HG03139 (cell line): ENCODE measurements around the gene RELT.
A peak's percentile ranks its signal among the peaks of the same experiment; 100 is the strongest.

Source experiments
- ATAC-seq: cut with Tn5 transposase; IDR thresholded peaks from one replicate; pipeline ENCODE4 v1.9.1; 2021; ENCODE audit not compliant: unreplicated experiment

The RELT gene

DNA sequence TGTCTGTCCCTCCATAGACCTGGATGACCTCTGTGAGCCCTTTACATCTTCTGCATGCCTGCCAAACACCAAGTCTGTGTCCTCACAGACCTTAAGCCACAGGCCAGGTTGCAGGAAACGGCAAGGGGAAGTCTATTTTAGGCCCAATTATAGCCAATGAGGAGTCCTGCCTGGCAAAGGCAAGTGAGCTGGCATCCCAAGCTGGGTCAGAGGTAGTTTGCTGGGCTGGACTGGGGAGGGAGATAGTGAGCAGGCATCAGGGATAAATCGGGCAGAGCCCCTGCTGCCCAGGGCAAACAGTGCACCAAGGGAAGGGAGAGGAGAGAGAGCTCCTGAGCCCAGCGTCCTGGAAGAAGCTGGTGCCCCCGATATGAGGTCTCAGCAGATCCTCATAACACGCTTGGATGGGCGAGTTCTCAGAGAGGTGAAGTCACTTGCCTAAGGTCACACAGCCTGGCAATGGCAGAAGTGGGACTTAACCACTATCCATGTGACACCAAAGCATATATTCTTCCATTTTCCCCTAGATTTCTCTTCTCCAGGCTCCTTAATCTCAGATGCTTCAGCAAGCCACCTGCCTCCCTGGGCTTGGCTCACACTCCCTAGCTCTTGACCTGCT, 3.7 kb upstream of the RELT start:
- ATAC-seq: no peak

DNA sequence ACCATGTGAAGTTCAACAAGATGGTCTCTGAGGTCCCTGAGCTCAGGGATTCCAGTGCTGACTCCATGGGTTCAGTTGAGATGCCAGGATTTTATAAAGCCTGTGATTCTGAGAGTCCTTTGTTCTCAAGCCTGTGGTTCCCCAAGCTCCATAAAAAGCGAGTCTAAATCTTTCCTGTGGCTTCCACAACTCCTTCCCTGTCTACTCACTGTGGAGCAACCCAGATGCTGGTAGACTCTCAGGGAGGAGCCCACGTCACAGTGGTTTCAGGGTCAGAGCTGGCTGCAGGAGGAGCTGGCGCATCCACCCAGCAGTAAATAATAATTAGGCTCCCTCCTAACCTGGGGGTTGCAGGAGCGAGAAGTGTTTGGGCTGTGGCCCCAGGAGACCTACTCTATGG, 2.0 kb upstream of the RELT start:
- ATAC-seq: no peak

DNA sequence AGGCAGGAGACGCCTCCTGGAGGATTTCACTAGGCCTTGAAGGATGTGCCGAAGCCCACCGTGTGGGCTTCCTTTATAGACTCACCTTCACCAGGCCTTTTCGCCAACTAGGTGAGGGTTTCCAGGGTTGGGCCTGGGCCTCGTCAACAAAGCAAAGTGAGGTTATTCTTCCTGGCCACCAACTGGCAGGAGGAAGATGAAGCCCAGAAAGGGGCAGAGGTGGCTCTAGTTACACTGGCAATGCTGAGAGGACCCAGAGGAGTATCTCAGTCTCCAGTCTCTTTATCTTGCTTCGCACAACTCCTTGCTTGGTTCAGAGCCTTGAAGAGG, 404 bp upstream of the RELT start:
- ATAC-seq: no peak

DNA sequence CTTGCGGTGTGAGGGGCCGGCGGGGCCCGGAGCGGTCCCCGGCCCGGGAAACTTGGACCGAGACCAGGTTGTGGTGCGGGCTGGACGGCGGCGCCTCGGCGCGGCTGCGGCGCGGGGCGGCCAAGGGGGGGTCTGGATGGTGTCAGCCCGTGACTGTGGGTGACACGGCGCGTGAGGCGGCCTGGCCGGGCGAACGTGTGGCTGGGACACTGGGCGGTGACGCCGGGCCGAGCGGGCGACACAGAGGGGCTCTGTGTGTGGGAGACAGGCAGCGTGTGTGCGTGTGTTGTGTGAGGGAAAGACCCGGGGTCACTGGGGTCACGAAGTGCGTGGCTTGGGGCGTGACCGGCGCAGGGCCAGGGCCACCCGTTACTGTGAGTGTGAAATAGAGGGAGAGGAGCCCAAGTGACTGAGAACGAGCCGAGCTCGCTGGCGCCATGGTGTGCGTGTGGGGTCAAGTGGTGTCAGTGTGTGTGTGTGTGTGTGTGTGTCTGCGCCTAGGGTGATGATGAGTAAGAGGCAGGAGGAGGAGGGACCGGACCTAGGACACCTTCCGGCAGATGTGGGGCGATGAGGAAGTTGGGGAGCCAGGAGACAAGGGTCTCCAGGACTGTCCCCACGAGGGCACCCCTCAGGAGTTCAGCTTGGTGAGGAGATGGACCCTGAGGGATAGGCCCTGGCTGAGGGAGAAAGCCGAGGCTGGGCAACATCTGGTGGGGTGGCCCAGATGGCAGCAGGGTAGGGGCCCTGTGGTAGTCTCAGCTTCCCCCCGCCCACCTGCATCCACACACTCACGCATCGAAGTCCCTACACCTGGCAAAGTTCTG, 817 bp downstream of the RELT start:
- ATAC-seq: no peak

GRCh38 chr11:73379189-73379880, 3.1 kb downstream of the RELT start:
- no peak for ATAC-seq

GRCh38 chr11:73380331-73380730, 4.1 kb downstream of the RELT start:
- no peak for ATAC-seq

GRCh38 chr11:73380897-73381410, 4.8 kb downstream of the RELT start:
- ATAC-seq: no peak

- no peak for ATAC-seq
Observed at GRCh38 chr11:73381589-73381988, 5.4 kb downstream of the RELT start.

- no peak for ATAC-seq
Observed at GRCh38 chr11:73382183-73382582, 6.0 kb downstream of the RELT start.

GRCh38 chr11:73382747-73383146, 6.5 kb downstream of the RELT start:
- ATAC-seq: no peak

GRCh38 chr11:73383249-73384124, 7.3 kb downstream of the RELT start:
- ATAC-seq: no peak

GRCh38 chr11:73384125-73384441, 7.9 kb downstream of the RELT start:
- no peak for ATAC-seq

DNA sequence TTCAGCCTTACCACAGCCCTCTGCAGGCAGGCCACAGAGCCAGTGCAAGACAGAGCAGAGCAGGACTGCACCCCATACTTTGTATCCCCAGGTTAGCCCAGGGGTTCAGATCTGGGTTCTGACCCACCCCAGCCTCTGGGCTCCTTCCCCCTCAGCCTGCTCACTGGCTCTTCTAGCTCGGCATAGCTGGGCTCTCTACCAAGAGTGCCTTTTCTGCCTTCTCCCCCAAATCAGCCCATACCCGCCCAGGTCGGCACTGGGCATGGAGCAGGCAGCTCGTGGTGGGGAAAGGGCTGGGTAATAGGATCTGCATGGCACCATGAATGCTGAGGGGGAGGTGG, 8.3 kb downstream of the RELT start:
- ATAC-seq: no peak

GRCh38 chr11:73384872-73385689, 8.9 kb downstream of the RELT start:
- ATAC-seq: peak; percentile 38

- ATAC-seq: no peak
Observed at GRCh38 chr11:73386016-73386415, 9.8 kb downstream of the RELT start.

GRCh38 chr11:73386546-73386945, 10.3 kb downstream of the RELT start:
- ATAC-seq: no peak

DNA sequence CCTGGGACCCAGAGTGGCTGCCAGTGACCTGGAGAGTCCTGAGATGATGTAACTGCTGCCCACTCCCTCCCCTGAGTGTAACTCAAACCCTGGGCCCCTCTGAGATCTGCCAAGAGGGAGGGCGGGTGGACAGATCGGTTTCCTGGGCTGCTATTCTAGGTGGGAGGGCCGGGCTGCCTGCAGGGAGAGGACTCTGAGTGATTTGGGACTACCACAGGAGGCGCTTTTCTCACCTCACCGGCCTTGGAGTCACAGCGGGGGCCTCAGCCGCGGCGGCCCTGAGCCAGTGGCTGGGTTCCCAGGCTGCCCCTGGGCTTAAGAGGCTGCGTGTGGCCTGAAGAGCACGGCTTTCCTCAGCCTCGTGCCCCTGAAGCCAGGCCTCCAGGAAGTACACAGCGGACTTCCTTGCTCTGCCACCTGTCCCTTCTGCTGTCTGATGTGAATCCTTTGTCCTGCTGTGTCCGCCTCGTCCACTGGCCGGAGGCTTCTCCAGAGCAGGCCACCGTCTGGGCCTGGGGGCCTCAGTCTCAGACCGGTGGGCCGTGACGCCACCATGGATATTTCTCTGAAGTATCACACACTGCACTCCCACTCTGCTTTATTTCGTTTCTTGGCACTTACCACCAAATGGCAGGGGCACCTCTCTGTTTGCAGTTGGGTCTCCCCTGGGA, 11.5 kb downstream of the RELT start:
- ATAC-seq: no peak

DNA sequence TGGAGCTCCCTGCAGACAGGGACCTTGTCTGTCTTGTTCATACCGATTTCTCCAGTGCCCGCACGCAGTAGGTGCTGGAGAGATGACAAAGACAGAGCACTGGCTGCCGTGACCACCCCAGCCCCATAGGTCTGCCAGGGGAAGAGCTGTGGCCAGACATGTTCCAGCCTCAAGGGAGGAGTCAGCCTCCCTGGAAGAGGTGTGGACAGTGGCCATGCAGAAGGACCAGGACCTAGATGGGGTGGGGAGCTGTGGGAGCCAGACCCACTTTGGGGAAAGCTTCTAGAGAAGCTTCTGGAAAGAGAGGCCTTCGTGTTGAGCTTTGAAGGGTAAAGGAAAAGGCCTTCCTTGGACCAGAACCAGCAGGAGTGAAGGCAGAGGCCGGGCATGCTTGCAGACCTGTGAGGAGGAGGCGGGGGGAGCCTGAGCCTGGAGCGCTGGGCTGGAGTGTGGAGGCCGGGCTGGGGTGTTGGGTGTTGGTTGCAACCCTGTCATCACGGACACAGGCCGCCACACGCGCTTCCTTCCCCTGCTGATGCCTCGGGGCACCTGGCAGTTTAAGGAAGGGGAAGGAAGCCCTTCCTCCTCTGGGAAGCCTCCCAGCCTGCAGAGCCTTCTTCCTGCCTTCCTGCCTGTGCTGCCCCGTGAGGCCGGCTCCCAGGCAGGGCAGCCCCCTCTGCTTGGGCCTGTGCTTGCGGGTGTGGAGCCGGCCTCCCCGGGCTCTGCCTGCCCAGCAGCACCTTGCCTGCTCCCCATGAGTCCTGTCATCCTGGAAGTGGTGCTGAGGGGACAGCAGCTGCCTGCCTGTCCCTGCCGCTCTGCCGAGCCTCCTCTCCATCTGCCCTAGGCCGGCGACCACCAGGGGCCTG, 12.3 kb downstream of the RELT start:
- no peak for ATAC-seq

DNA sequence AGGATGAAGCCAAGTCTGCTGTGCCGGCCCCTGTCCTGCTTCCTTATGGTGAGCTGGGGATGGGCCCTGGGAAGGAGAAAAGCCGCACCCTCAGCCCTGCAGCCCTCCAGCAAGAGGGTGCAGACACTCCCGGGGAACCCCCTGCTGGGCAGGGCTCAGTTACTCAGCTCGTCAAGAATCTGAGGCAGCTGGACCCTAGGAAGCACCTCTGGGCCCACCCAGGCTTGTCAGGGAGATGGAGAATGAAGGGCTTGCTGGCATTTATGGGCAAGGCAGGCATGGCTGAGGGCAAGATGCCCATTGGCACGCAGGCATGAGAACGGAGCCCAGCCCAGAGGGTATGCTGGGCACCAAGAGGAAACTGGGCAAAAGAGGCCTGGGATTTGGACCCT, 12.9 kb downstream of the RELT start:
- no peak for ATAC-seq
